ENCODE results near the gene SLC41A3.

SLC41A3 gene

DNA sequence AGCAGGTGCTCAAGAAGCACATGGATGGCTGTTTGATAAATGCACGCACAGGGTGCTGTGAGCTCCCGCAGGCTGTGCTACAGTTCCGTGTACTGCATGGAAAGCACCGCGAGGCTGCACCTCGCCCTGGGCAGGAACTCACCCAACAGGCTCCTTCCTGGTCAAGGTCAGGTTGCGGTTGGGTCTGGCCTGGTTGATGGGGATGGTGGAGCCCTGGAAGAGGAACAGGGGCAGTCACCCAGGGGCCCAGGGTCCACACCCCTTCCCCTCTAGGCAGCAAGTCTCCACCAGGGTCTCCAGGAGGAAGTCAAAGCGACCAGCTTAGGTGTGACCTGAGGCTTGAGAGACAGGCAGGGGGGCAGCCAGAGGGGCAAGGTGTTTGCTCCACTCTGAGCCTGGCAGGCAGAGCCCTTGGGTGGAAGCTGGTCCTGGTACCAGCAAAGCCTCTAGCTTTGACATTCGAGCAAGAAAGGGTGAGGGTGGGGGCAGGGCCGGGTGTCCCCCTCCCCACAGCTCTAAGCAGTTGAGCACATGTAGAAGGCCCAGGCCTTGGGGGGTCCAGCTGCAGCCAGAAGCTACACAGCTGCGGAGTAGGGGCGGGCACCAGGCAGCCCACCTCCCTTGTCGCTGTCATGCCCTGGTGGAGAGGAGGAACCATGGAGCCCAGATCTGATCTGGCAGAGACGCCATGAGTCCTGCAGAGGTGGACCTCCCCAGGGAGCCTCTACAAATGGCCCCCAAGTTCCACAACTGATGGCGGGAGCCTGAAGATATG lies 46.3 kb upstream of the SLC41A3 start:
- H3K4me3 ChIP-seq (replicated peaks; ENCODE audit: low read depth, low read length) = no peak overlapping the region
- TF ChIP-seq, protein P1, sequence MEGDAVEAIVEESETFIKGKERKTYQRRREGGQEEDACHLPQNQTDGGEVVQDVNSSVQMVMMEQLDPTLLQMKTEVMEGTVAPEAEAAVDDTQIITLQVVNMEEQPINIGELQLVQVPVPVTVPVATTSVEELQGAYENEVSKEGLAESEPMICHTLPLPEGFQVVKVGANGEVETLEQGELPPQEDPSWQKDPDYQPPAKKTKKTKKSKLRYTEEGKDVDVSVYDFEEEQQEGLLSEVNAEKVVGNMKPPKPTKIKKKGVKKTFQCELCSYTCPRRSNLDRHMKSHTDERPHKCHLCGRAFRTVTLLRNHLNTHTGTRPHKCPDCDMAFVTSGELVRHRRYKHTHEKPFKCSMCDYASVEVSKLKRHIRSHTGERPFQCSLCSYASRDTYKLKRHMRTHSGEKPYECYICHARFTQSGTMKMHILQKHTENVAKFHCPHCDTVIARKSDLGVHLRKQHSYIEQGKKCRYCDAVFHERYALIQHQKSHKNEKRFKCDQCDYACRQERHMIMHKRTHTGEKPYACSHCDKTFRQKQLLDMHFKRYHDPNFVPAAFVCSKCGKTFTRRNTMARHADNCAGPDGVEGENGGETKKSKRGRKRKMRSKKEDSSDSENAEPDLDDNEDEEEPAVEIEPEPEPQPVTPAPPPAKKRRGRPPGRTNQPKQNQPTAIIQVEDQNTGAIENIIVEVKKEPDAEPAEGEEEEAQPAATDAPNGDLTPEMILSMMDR (IDR thresholded peaks at IDR 0.05; ENCODE audit: low read depth, low read length, missing control alignments) = no peak
- DNase-seq (ENCODE audit: extremely low read depth, low read depth) = no peak

DNA sequence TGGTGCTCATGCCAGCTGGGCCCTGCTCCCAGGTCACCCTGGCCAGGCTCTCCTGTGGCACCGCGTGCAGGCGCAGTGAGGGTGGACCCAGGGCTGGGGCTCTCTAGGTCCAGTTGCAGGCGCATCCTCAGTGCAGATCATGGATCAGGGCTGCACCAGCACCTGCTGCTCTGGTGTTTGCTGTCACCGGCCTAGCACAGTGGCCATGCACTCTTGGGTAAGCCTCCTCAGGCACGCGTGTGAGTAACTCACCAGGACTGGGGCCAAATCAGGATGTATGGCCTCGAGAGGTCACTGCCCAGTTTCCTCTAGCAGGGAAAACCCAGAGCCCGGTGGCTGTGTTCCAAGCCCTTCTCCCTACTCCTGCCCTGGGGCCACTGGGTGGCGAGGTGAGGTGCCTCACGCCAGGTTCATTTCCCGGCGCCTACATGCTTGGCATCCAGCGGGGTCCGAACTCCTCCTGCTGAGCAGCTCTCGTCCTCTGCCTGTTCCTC lies 45.5 kb upstream of the SLC41A3 start:
- no peak for DNase-seq (ENCODE audit: extremely low read depth, low read depth)
- no peak overlapping the region for H3K4me3 ChIP-seq (replicated peaks; ENCODE audit: low read depth, low read length)
- TF ChIP-seq, protein P1 (IDR thresholded peaks at IDR 0.05; ENCODE audit: low read depth, low read length, missing control alignments) = no peak

DNA sequence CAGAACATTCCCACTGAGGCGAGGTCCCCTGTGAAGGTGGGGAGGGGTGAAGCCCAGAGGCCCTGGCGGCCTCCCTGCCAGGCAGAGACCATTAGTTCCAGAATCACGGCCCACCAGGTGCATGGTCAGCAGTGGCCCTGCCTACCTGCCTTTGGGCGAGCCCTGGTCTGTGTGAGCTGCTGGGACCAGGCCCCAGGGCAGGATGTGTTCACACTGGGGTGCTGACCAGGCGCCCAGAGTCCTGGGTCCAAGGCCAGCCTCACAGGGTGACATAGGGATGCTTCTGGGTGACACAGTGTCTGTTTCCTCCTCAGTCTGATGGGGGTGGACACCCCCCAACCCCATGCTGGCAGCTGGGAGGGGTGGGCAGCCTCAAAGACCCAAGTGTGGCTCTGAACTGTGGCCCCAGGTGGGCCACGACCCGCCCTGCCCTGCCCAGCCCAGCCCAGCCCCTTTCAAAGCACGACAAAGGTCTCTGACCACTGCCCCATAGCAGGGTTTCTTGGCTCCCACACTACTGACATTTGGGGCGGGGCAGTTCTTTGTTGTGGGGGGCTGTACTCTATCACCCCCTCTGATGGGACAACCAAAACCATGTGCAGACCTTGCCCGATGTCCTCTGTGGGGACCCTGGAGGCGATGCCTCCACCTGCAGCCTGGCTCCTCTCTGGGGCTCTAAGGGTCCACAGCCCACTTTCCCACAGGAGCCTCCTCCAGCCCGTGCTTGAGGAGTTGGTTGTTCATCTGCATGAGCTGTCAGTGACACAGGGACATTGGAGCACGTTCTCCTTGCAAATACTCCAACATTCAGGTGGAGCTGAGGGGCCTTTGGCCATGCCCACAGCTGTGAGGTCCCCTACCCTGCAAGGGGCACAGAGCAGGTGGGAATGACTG lies 44.8 kb upstream of the SLC41A3 start:
- TF ChIP-seq, protein P1 (IDR thresholded peaks at IDR 0.05; ENCODE audit: low read depth, low read length, missing control alignments) = no peak
- DNase-seq (ENCODE audit: extremely low read depth, low read depth) = no peak
- H3K4me3 ChIP-seq (replicated peaks; ENCODE audit: low read depth, low read length) = no peak overlapping the region

DNA sequence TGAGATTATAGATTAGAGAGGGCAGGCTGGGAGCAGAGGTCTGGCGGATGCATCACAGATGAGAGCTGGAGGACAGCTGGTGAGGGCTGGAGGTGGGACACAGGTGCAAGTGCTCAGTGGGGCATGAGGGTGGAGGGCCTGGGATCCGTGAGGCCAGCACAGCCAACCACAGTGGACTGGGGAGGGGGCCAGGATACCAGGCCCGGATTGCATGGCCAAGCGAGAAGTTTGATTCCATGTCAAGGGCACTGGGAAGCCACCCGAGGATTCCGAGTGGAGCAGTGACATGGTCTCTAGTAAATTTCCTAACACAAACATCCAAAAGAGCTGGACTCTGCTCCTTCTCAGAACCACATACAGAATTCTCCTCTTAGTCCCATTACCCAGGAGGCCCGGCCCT lies 44.0 kb upstream of the SLC41A3 start:
- TF ChIP-seq, protein P1 (IDR thresholded peaks at IDR 0.05; ENCODE audit: low read depth, low read length, missing control alignments) = no peak
- DNase-seq (ENCODE audit: extremely low read depth, low read depth) = no peak
- H3K4me3 ChIP-seq (replicated peaks; ENCODE audit: low read depth, low read length) = no peak overlapping the region

DNA sequence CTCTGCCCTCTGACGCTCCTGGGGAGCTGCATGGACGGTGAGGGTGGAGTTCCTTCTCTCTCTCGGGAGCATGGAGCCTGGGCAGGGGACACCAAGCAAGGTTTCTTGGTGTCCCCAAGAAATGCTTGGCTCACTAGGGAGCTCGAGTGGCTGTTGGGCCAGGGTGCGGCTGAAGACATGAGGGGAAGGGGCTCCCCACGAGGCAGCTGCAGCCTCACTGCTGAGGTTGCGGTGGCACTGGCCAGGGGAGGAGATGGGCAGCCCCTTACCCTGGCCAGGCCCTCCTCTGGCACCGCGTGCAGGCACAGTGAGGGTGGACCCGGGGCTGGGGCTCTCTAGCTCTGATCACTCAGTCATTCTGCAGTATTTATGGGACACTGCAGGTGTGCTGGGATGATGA lies 43.5 kb upstream of the SLC41A3 start:
- no peak for DNase-seq (ENCODE audit: extremely low read depth, low read depth)
- TF ChIP-seq, protein P1 (IDR thresholded peaks at IDR 0.05; ENCODE audit: low read depth, low read length, missing control alignments) = no peak
- H3K4me3 ChIP-seq (replicated peaks; ENCODE audit: low read depth, low read length) = no peak overlapping the region

DNA sequence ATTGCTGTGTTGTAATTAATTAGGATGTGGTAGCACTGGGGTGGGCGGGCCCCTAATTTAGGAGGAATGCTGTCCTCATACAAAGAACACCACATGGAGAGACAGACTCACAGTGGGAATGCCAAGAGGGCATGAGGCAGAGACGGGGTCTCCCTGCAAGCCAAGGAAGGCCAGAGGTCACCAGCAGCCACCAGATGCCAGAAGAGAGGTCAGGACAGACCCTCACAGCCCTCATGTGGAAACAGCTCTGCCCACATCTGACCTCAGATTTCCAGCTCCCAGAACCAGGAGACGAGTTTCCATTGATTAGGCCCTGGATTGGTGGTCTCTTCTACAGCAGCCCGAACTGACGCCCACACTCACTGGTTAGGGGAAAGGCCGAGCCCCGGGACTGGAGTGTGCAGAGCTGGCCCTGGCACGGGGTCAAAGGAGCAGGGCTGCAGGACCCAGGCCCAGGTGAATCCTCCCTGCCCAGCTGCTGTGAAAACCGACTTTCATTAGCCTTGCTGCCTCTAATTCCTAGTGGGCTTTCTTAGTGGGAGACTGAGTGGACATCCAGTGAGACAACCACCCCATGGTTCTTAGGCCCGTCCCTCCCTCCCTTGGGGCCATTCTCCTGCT lies 43.0 kb upstream of the SLC41A3 start:
- no peak for DNase-seq (ENCODE audit: extremely low read depth, low read depth)
- H3K4me3 ChIP-seq (replicated peaks; ENCODE audit: low read depth, low read length) = no peak overlapping the region
- TF ChIP-seq, protein P1 (IDR thresholded peaks at IDR 0.05; ENCODE audit: low read depth, low read length, missing control alignments) = no peak
